GM15510 (cell line): ENCODE results near the gene FTCDNL1.

ENCODE experiments used
- POLR2A ChIP-seq: IDR thresholded peaks from 3 replicates; pipeline ENCODE4 v1.6.1; 2011; ENCODE audit warnings: borderline replicate concordance; ENCODE audit not compliant: insufficient read length; ENCODE audit errors: extremely low read depth

Gene FTCDNL1

GRCh38 chr2:199812493-199812892 is 38.5 kb downstream of the FTCDNL1 start:
- TF ChIP-seq POLR2A: no peak

DNA sequence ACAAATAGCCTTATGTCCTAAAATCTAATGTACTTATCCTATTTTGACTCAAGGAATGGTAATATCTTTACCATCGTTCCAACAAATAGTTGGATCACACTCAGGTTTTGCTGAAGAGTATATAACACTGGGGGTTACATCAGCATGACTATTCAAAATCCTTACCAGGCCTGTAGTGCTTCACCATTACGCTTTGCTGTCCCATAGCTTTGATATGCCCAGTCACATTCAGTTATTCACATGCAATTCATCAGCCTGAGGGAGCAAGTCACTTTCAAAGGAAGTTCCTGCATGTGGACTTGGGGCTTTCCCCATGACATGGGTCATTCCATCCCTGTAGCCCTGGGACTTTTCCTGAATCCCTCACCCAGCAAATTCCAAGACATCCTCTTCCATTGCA is 39.6 kb downstream of the FTCDNL1 start:
- TF ChIP-seq POLR2A: no peak

GRCh38 chr2:199810422-199811171 is 40.4 kb downstream of the FTCDNL1 start:
- TF ChIP-seq POLR2A: no peak

DNA sequence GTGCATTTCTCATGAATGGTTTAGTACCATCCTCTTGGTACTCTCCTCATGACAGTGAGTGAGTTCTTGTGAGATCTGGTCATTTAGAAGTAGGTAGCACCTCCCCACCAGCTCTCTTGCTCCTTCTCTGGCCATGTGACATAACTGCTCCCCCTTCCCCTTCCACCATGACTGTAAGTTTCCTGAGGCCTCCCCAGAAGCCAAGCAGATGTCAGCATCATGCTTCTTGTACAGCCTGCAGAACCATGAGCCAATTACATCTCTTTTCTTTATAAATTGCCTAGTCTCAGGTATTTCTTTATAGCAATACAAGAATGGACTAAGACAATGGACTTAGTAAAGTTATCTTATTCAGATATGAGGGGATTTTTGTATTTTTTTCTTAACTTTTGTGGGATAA is 43.0 kb downstream of the FTCDNL1 start:
- TF ChIP-seq POLR2A: no peak

GRCh38 chr2:199806179-199806578 is 44.8 kb downstream of the FTCDNL1 start:
- TF ChIP-seq POLR2A: no peak

GRCh38 chr2:199804831-199805230 is 46.2 kb downstream of the FTCDNL1 start:
- TF ChIP-seq POLR2A: no peak

- no peak for TF ChIP-seq POLR2A
These were observed 52.0 kb downstream of the FTCDNL1 start for GRCh38 chr2:199798831-199799580.

DNA sequence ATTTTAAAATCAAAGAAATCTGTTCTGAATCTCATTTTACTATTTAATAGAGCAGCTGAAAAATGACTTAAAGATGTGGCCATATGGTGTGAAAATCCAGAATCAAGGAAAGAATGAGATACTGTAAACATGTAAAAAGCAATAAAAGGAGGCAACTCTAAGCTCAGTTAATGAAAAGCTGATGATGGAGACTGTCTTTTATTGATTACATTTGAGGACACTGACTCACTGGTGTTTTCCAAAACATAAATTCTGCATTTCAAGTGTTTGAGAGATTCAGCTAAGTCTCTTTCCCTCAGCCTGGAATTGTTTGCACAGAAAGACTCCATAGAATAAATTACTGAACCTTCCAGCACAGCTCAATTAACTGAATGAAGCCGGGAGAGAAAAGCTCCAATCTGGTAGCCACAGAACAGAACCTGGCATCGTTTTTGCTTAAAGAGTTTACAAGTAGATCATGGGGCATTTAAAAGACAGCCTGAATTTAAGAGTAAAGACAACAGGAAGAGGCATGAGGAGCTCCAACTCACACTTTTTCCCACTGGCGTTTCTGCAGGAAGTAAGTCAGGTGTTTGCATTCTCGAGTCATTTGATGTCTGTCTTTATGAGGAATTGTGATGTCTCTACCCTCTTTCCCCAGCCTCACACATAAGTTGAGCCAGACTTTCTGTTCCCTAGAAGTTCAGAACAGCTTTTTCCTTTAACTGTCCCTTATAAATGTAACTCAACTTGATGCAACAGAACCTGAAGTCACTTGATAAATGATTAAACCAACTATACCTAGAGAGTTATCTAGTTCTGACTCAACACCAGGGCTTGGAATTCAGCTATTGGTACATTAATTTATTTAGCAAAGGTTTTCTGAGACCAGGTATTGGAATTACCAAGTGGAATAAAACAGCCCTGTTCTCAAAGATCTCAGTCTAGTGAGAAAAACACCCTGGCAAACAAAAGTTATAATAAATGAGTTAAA is 53.3 kb downstream of the FTCDNL1 start:
- TF ChIP-seq POLR2A: no peak

DNA sequence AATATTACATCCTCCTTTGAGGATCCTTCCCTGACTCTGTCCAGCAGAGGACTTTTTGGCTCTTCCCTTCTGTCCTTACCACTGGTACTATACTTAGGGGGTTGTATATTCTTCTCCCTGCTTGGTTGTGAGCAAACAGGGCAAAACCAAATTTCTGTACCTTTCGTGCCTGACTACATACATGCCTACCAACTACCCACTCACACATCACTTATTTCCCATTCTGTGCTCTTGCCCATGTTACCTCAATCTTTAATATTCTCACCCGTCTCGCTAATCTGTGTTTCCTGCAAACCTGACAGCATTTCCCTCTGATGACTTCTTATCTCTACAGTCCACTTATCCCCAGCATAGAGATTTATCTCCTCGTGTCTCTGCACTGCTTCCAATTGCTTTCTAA is 58.6 kb downstream of the FTCDNL1 start:
- no peak for TF ChIP-seq POLR2A

DNA sequence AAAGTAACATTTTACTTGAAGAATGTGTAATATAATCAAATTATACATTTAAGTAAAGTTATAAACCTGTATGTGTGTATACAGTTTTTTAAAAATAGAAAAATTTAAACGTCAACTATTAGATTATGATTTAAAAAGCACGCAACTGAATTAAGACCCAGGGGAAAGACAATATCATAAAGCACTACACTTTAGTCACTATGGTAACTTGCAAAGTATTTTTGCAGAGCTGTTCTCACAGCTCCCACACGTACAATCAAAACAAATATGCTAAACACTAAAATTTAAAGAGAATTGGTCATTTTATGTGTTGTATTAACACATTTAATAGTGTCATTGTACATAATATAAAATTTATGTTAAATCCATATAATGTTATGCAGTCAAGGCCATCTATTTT is 59.7 kb downstream of the FTCDNL1 start:
- no peak for TF ChIP-seq POLR2A

- TF ChIP-seq POLR2A: no peak
These were observed 66.5 kb downstream of the FTCDNL1 start for GRCh38 chr2:199784512-199784911.

GRCh38 chr2:199779589-199779988 is 71.4 kb downstream of the FTCDNL1 start:
- TF ChIP-seq POLR2A: no peak

DNA sequence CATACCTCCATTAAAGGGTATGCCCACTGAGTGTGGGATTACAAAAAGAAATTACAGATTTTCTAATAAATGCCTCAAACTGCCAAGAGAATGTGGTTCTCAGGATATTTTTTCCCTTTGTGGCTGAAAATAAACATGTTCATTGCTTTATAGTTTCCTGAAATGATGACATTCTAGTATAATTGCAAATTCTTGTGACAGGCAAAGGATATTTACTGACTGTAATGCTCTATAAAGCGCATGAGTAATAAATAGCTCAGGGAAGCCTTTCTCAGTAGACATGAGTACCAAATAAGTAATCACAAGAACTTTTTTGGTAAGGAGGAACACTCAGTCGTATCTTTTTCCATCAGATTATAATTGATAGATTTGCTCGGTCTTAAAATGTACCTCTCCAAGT is 72.3 kb downstream of the FTCDNL1 start:
- TF ChIP-seq POLR2A: no peak

DNA sequence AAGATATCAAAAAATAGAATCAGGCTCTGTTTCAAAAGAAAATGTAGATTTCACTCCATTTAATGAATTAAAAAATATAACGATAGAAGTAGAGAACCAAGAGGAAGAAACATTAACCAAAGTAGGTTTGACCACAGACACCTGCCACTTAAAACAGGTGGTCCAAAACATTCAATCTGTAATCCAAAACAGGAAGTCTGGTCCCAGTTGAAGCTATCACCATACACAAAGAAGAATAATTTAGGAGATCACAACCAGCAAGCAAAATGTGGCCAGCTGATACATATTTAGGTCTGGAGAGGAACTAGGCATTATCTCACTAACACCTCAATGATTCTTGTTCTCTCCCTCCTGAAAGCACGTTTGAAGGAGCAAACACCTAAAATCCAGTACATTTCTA is 73.1 kb downstream of the FTCDNL1 start:
- TF ChIP-seq POLR2A: no peak

DNA sequence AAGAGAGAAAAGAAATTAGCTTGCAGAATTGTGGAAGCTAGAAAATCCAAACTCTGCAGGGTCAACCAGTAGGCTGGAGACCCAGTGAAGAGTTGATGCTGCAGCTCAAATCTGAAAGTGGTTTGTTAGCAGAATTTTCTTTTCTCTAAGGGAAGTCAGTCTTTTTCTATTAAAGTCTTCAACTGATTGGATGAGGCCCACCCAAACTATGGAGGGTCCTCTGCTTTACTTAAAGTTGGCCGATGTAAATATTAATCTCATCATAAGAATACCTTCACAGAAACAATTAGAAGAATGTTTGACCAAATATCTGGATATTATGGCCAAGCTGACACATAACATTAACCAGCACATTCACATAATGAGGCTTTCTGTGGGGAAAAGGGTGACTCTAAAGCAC is 73.7 kb downstream of the FTCDNL1 start:
- no peak for TF ChIP-seq POLR2A
